ENCODE measurements around the gene OR10D3.

Gene OR10D3

DNA sequence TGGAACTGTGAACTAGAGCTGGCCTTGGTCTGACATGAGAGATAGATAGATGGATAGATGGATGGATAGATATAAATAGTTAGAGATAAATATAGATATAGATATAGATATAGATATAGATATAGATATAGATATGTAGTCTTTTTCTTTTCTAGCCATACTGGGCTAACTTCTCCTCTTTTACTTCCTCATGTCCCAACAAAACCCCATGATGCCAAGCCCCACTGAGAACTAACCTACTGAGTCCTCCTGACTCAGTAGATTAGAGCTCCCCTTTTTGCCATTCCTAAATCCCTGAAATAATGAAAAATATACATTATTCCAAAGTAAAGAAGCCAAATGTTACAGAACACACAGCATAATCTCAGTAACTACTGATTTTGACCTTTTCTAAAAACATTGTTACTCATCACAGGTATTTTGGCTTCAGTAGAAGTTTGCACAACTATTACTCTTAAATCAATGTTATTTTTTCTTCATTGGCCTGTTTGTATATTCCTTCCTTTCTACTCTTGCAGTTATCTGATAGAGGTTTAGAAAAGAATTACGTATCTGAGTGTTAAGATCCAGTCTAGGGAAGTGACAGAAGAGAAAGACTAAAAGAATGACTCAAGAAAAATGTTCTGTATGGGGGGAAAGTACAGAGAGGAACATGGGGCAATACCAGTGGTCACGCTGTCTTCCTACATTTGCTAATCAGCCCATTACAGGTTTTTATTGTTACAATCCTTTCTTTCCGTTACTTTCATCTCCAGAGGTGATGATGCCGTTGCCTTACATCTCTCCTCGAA lies 6.0 kb upstream of the OR10D3 start:
- H3K9me3 Mint-ChIP-seq, result no peaks in the 10 kb centered on the region
- no peaks in the 10 kb centered on the region for H3K36me3 Mint-ChIP-seq
- no peak overlapping the region for H3K4me3 Mint-ChIP-seq
- H3K4me1 Mint-ChIP-seq, result no peaks in the 10 kb centered on the region
- H3K27ac Mint-ChIP-seq, result no peak overlapping the region
- peak; percentile 79 for ATAC-seq
- H3K27me3 Mint-ChIP-seq, result no peaks in the 10 kb centered on the region

- Mint-ChIP-seq H3K36me3 (no peaks in the 10 kb centered on the region), H3K27me3 (no peaks in the 10 kb centered on the region)
- no peak for ATAC-seq
Measured at GRCh38 chr11:124179310-124179709, 3.8 kb upstream of the OR10D3 start.

DNA sequence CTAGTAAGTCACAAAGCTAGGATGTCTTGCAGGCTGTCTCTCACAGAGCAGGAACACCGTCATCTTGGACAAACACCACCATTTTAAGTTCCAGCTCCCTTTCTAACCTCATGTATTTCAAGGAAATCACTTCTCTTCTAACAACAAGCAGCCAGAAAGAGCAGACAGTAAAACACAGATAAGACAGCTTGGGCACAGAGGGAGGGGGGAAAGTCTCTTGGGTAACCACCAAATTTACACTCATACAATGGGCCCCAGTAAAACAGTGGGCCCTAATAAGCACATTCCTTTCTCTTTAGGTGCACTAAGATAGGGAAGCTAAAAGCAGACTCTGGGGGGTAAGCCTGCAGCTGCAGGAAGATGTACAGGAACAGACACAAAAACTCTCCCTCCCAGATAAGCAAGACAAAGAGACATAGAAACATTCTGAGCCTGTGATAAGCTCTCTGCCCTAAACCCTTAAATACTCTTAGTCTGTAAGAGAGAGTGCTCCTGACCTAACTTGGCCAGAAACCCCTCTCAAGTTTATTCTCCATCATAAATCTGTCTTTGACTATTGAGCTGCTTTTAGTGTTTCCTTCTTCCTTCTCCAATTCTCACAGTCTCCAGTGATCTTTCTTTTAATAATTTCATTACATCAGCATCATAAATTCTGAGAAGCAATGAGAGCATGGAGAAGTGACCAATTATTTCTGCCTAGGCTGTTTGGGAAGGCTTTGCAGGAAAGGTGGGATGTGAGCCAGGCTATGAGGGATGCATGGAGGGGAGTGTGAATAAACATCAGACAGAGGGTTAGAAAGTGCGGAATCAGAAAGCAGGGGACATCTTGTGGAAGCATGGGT lies 7.4 kb downstream of the OR10D3 start:
- no peaks in the 10 kb centered on the region for H3K27me3 Mint-ChIP-seq
- H3K36me3 Mint-ChIP-seq, result no peaks in the 10 kb centered on the region
- no peak for ATAC-seq

More at GRCh38 chr11:124179310-124179709, 3.8 kb upstream of the OR10D3 start:
- H3K9me3 Mint-ChIP-seq, result no peaks in the 10 kb centered on the region
- H3K27ac Mint-ChIP-seq, result no peak overlapping the region
- H3K4me3 Mint-ChIP-seq, result no peak overlapping the region
- H3K4me1 Mint-ChIP-seq, result no peaks in the 10 kb centered on the region

GRCh38 chr11:124193221-124194010 lies 10.3 kb downstream of the OR10D3 start:
- ATAC-seq, result no peak
- Mint-ChIP-seq H3K9me3 (no peaks in the 10 kb centered on the region), H3K4me1 (peaks cover 6% of the 10 kb centered on the region), H3K36me3 (no peaks in the 10 kb centered on the region), H3K27me3 (no peaks in the 10 kb centered on the region), H3K27ac (no peak overlapping the region), H3K4me3 (no peak overlapping the region)

More for the DNA sequence above, 7.4 kb downstream of the OR10D3 start:
- Mint-ChIP-seq H3K9me3 (peaks cover 2% of the 10 kb centered on the region), H3K4me3 (no peak overlapping the region), H3K4me1 (peaks cover 6% of the 10 kb centered on the region), H3K27ac (no peak overlapping the region)

- Mint-ChIP-seq H3K9me3 (no peaks in the 10 kb centered on the region), H3K4me1 (peaks cover 6% of the 10 kb centered on the region), H3K27ac (no peak overlapping the region), H3K36me3 (no peaks in the 10 kb centered on the region), H3K27me3 (no peaks in the 10 kb centered on the region), H3K4me3 (no peak overlapping the region)
- ATAC-seq, result no peak
Measured at GRCh38 chr11:124194293-124195188, 11.4 kb downstream of the OR10D3 start.

DNA sequence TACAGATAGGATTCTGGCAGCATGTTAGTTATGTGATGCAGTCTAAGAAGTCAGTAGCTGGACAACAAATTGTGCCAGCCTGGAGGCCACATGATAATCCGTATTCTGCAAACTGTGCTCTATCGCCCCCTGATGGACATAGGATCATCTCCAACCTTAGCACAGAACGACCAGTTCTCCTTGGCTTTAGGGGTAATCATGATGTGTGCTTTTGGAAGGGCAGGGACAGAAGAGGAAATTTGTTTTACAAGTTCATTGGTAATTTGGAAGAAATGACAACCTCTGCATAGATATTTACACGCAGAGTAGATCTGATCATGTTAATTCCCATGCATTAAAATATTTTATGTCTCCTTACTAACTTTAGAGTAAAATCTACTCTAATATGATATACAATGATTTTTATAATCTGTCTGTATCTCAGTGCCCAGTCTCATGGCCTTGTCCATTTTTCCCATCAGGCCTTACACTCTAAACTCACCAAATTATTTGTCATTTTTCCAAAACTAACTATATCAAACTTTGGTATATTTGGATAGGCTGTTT lies 12.1 kb downstream of the OR10D3 start:
- Mint-ChIP-seq H3K27ac (no peak overlapping the region), H3K27me3 (no peaks in the 10 kb centered on the region), H3K9me3 (no peaks in the 10 kb centered on the region), H3K36me3 (no peaks in the 10 kb centered on the region), H3K4me3 (no peak overlapping the region), H3K4me1 (peaks cover 6% of the 10 kb centered on the region)
- ATAC-seq, result no peak

DNA sequence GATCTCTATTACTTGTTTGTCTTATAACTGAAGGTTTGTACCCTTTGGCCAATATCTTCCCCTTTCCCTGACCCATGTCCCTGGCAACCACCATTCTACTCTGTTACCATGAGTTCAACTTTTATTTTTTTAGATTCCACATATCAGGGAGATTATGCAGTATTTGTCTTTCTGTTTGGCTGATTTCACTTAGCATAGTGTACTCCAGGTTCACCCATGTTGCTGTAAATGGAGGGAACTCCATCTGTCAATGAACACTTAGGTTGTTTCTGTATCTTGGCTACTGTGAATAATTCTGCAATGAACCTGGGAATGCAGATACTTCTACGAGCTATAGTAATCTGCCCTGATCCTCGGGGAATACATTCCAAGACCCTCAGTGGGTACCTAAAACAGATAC lies 14.9 kb downstream of the OR10D3 start:
- H3K4me1 Mint-ChIP-seq, result peaks cover 6% of the 10 kb centered on the region
- H3K4me3 Mint-ChIP-seq, result no peak overlapping the region
- no peak overlapping the region for H3K27ac Mint-ChIP-seq
- H3K27me3 Mint-ChIP-seq, result no peaks in the 10 kb centered on the region
- no peaks in the 10 kb centered on the region for H3K9me3 Mint-ChIP-seq
- no peak for ATAC-seq
- no peaks in the 10 kb centered on the region for H3K36me3 Mint-ChIP-seq

GRCh38 chr11:124198897-124199296 lies 15.8 kb downstream of the OR10D3 start:
- Mint-ChIP-seq H3K27me3 (no peaks in the 10 kb centered on the region), H3K4me1 (peaks cover 1% of the 10 kb centered on the region), H3K9me3 (no peaks in the 10 kb centered on the region), H3K27ac (no peak overlapping the region), H3K4me3 (no peak overlapping the region), H3K36me3 (no peaks in the 10 kb centered on the region)
- no peak for ATAC-seq

GRCh38 chr11:124199702-124200101 lies 16.6 kb downstream of the OR10D3 start:
- no peaks in the 10 kb centered on the region for H3K27me3 Mint-ChIP-seq
- H3K27ac Mint-ChIP-seq, result no peak overlapping the region
- H3K4me1 Mint-ChIP-seq, result no peaks in the 10 kb centered on the region
- H3K9me3 Mint-ChIP-seq, result no peaks in the 10 kb centered on the region
- H3K36me3 Mint-ChIP-seq, result no peaks in the 10 kb centered on the region
- H3K4me3 Mint-ChIP-seq, result no peak overlapping the region
- ATAC-seq, result no peak

GRCh38 chr11:124200671-124201070 lies 17.5 kb downstream of the OR10D3 start:
- no peak for ATAC-seq
- H3K9me3 Mint-ChIP-seq, result no peaks in the 10 kb centered on the region
- H3K36me3 Mint-ChIP-seq, result no peaks in the 10 kb centered on the region
- no peak overlapping the region for H3K4me3 Mint-ChIP-seq
- no peaks in the 10 kb centered on the region for H3K4me1 Mint-ChIP-seq
- H3K27me3 Mint-ChIP-seq, result no peaks in the 10 kb centered on the region
- no peak overlapping the region for H3K27ac Mint-ChIP-seq

DNA sequence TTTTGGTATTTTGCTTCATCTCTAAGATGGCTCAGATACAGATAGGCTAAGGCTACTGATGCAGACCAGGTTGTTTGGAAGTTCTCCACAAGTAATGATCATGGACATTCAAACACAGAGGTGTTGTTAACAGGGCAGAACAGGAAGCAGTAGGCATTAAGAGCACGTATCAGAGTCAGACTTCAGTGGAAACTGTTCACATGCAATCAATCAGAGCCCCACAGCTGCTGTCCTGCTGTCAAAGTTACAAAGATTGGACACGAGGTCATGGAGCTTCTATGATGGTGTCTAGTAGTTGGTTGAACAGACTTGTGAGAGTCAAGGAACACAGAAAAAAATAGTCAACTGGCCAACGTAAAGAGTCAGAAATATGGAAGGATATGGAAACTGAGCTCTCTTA lies 19.8 kb downstream of the OR10D3 start:
- Mint-ChIP-seq H3K27ac (no peak overlapping the region), H3K9me3 (no peaks in the 10 kb centered on the region), H3K36me3 (no peaks in the 10 kb centered on the region), H3K4me3 (no peak overlapping the region), H3K27me3 (peaks cover 5% of the 10 kb centered on the region), H3K4me1 (no peaks in the 10 kb centered on the region)
- ATAC-seq, result no peak

- no peak overlapping the region for H3K4me3 Mint-ChIP-seq
- no peak for ATAC-seq
- no peaks in the 10 kb centered on the region for H3K9me3 Mint-ChIP-seq
- no peaks in the 10 kb centered on the region for H3K36me3 Mint-ChIP-seq
- H3K27ac Mint-ChIP-seq, result no peak overlapping the region
- H3K27me3 Mint-ChIP-seq, result peaks cover 7% of the 10 kb centered on the region
- H3K4me1 Mint-ChIP-seq, result no peaks in the 10 kb centered on the region
Measured at GRCh38 chr11:124204008-124204407, 20.9 kb downstream of the OR10D3 start.

- no peak overlapping the region for H3K27ac Mint-ChIP-seq
- H3K9me3 Mint-ChIP-seq, result no peaks in the 10 kb centered on the region
- ATAC-seq, result no peak
- no peak overlapping the region for H3K4me3 Mint-ChIP-seq
- no peaks in the 10 kb centered on the region for H3K4me1 Mint-ChIP-seq
- H3K36me3 Mint-ChIP-seq, result no peaks in the 10 kb centered on the region
- H3K27me3 Mint-ChIP-seq, result peaks cover 7% of the 10 kb centered on the region
Measured at GRCh38 chr11:124207102-124207792, 24.1 kb downstream of the OR10D3 start.

Data from stimulated activated memory B cell treated with anti-CD40 and anti-IgM and Interleukin-4, amounts not matched to agents 10 μg/mL and 1 μg/mL and 100 μg/mL, for 72 hours (primary cell).